Bronchial epithelial cell (primary cell): ENCODE results near the gene LRP5. TPM values are rescaled to one million over a fixed set of nuclear protein-coding genes. Genes with fewer than 3 reads are reported as not detected.

Source experiments
- DNase-seq: peaks from one replicate; pipeline ENCODE4 v3.0.0-alpha.2; 2010; ENCODE audit warnings: low read depth
- FAIRE-seq: peaks from 2 replicates; lab custom pipeline; 2011; peaks lifted over from hg19 to GRCh38; lab: Jason Lieb, UNC
- H3K27me3 ChIP-seq: 2 replicates; pipeline ENCODE4 v1.5.1; 2011; ENCODE audit warnings: low read length; ENCODE audit not compliant: control insufficient read depth, insufficient read depth
- H3K36me3 ChIP-seq: 2 replicates; pipeline ENCODE4 v1.5.1; 2011; ENCODE audit warnings: low read length; ENCODE audit not compliant: control insufficient read depth, insufficient read depth
- H3K4me3 ChIP-seq: 2 replicates; pipeline ENCODE4 v1.5.1; 2011; ENCODE audit warnings: mild to moderate bottlenecking, low read depth, low read length, control low read depth
- CTCF ChIP-seq: IDR thresholded peaks from 2 replicates; pipeline ENCODE4 v1.5.1; 2011; ENCODE audit warnings: mild to moderate bottlenecking, moderate library complexity, low read length, control low read depth, inconsistent platforms; ENCODE audit not compliant: insufficient read depth, severe bottlenecking
- total RNA-seq: library from RNA; depleted of rRNA; stranded (reverse); fragments of >200 nt; gene quantifications from 2 replicates; pipeline ENCODE4 v1.2.1, GENCODE V29; 2014

Gene LRP5
- total RNA-seq, 1 donor from 2014 or later: 21.6 TPM

DNA sequence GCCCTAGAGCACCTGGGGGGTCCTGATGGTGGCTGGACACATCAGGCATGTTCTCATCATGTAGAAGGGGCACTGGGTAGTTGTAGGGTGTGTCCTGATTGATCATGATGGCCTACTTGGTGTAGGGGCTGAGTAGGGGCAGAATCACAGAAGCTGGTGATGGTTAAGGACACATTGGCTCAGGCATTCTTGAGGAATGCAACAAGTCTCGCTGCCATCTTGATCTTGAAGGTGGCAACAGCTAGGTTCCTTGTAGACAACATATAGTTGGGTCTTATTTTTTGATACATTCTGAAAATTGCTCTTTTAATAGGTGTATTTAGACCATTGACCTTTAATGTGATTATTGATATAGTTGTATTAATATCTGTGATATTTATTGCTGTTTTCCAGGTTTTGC is 176.2 kb downstream of the LRP5 start:
- DNase-seq (no peak), FAIRE-seq (no peak)
- TF ChIP-seq CTCF: no peak
- Histone ChIP-seq H3K4me3 (no peak overlapping the region), H3K36me3 (no peaks in the 10 kb centered on the region), H3K27me3 (no peaks in the 10 kb centered on the region)

- H3K27me3 ChIP-seq: no peaks in the 10 kb centered on the region
- H3K4me3 ChIP-seq: no peak overlapping the region
- no peaks in the 10 kb centered on the region for H3K36me3 ChIP-seq
- DNase-seq: no peak
- no peak for FAIRE-seq
- no peak for TF ChIP-seq CTCF
These were observed 182.9 kb downstream of the LRP5 start for GRCh38 chr11:68495220-68495729.

GRCh38 chr11:68495872-68496271 is 183.5 kb downstream of the LRP5 start:
- no peaks in the 10 kb centered on the region for H3K27me3 ChIP-seq
- DNase-seq (no peak), FAIRE-seq (no peak)

DNA sequence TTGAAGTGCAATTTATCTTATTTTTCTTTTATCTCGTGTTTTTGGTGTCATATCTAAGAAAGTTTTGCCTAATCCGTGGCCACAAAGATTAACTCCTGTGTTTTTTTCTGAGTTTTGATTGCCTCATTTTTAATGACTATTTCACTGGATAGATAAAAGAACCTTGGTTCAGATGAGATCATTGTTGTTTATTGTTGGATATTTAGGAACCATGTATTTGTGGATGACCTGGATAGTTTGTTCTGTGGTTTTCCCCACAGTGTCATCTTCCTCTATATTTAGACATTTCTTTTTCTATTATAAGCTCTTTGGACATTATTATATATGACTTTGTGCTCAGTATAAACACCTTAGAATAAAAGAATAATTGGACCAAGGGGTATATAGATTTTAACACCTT is 185.4 kb downstream of the LRP5 start:
- no peak for DNase-seq
- TF ChIP-seq CTCF: no peak

More at GRCh38 chr11:68495872-68496271, 183.5 kb downstream of the LRP5 start:
- H3K4me3 ChIP-seq: no peak overlapping the region
- no peak for TF ChIP-seq CTCF
- no peaks in the 10 kb centered on the region for H3K36me3 ChIP-seq

DNA sequence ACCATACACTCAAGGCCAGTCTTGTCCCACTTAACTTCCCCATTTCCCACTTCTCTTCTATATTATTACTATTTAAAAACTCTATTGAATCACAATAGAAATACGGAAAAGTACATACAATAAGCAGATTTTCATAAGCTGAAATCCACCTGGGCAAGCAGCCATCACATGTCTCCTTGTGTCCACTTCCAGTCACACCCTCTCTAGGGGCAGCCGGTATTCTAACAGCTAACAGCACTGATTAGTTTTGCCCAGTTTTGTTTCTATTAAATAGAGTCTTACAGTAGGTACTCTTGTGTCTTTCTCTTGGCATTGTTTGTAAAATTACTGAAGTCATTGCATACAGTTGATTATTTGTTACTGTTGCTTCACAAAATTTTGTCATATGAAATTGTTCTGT is 185.9 kb downstream of the LRP5 start:
- no peak for FAIRE-seq
- no peak overlapping the region for H3K4me3 ChIP-seq
- DNase-seq: no peak
- no peaks in the 10 kb centered on the region for H3K27me3 ChIP-seq
- no peaks in the 10 kb centered on the region for H3K36me3 ChIP-seq
- TF ChIP-seq CTCF: no peak

More for the DNA sequence above, 185.4 kb downstream of the LRP5 start:
- no peak for FAIRE-seq
- no peak overlapping the region for H3K4me3 ChIP-seq
- no peaks in the 10 kb centered on the region for H3K27me3 ChIP-seq
- H3K36me3 ChIP-seq: no peaks in the 10 kb centered on the region

Other genes with a start within 250 kb of the LRP5 start
- gene CHKA, start 191.2 kb upstream of the LRP5 start, total RNA-seq: 4.7 and 7.4 TPM in 2 replicates
- 35.8 and 44.8 TPM in 2 replicates for gene KMT5B, start 99.3 kb upstream of the LRP5 start, total RNA-seq
- gene C11orf24, start 40.6 kb upstream of the LRP5 start, total RNA-seq: 13.2 and 18.3 TPM in 2 replicates
- 93.5 and 139 TPM in 2 replicates for gene PPP6R3, start 148.2 kb downstream of the LRP5 start, total RNA-seq